ENCODE results near the gene NR5A2.

The NR5A2 gene

DNA sequence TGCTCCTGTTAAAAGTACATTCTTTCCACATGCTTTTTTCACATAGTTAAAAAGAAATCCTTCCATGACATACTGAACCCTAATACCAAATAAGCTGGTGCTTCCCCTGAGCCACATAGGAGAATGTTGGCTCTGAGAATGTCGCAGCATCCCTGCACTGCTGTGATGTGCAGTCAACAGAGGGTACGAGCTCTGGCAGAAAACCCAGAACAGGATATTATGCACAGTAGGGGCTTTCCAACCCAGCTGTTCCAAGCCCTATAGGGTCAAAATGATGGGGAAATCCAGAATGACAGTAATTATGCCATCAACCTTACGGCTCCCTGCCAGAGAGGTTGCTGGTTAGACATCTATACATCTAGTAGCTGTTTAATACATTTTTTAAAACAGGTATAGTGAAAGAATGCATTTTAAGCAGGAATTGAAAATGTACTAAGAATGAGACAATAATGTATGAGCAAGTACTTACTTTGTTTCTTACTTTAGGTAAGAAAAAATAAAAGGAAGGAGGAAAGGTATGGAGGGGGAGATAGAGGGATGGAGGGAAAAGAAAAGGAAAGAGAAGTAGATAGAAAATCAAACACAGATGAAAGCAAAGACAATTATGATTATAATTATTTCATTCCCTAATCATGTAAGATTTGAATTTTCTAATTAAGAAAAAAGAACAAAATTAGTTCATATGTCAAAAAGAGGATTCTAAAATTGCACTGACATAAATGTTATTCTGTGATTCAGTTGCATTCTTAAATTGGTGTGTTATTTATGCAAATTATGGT is 126.0 kb downstream of the NR5A2 start:
- Histone ChIP-seq H3K36me3 (replicated peaks) (no peaks in the 10 kb centered on the region), H3K27me3 (replicated peaks) (no peaks in the 10 kb centered on the region), H3K27ac (no peak overlapping the region), H3K4me3 (ENCODE audit: low read depth, low read length) (no peak overlapping the region)
- no peak for TF ChIP-seq CTCF (IDR thresholded peaks at IDR 0.05; ENCODE audit: low read depth, low read length, missing control alignments)
- no peak for DNase-seq
- in situ Hi-C loops (cut with HindIII; ENCODE audit: low pct_ligation_motif_present, low sequenced_read_pairs) = no loop called here

DNA sequence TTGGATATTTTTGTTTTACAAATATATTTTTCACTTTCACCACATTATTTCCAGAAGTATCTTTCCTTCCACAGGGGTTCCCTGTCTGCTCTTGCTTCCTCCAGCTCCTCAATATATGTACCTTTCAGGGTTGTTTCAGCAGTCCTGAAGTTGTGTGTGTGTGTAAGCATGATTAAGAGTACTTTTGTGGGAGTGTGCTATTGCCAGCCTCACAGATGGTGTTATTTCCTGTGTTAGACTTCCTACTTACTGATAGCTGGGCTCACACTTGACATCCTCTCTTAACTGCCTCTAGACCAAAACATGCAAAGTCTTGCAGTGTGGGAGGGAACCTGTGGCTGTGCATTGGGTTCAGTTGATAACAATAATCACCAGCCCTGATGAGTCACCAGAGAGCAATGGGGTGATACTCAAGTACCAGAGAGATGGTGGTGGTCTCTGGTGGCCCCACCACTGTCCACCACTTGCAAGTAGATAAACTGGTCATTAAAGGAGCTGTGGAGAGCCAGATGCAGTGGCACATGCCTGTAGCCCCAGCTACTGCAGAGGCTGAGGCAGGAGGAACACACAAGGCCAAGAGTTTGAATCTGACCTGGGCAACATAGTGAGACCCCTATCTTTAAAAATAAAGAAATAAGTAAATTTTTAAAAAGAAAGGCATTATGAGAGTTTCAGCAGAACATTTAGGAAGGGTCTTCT is 126.7 kb downstream of the NR5A2 start:
- no peak for DNase-seq
- in situ Hi-C loops (cut with HindIII; ENCODE audit: low pct_ligation_motif_present, low sequenced_read_pairs) = no loop called here
- H3K36me3 ChIP-seq (replicated peaks) = no peaks in the 10 kb centered on the region
- H3K27me3 ChIP-seq (replicated peaks) = no peaks in the 10 kb centered on the region
- H3K4me3 ChIP-seq (ENCODE audit: low read depth, low read length) = no peak overlapping the region
- no peak overlapping the region for H3K27ac ChIP-seq
- no peak for TF ChIP-seq CTCF (IDR thresholded peaks at IDR 0.05; ENCODE audit: low read depth, low read length, missing control alignments)

GRCh38 chr1:200157715-200158114 is 130.2 kb downstream of the NR5A2 start:
- TF ChIP-seq CTCF (IDR thresholded peaks at IDR 0.05; ENCODE audit: low read depth, low read length, missing control alignments) = no peak
- no peaks in the 10 kb centered on the region for H3K36me3 ChIP-seq (replicated peaks)
- no peak for DNase-seq
- H3K27me3 ChIP-seq (replicated peaks) = no peaks in the 10 kb centered on the region
- in situ Hi-C loops (cut with HindIII; ENCODE audit: low pct_ligation_motif_present, low sequenced_read_pairs) = no loop called here
- H3K4me3 ChIP-seq (ENCODE audit: low read depth, low read length) = no peak overlapping the region
- H3K27ac ChIP-seq = no peak overlapping the region

DNA sequence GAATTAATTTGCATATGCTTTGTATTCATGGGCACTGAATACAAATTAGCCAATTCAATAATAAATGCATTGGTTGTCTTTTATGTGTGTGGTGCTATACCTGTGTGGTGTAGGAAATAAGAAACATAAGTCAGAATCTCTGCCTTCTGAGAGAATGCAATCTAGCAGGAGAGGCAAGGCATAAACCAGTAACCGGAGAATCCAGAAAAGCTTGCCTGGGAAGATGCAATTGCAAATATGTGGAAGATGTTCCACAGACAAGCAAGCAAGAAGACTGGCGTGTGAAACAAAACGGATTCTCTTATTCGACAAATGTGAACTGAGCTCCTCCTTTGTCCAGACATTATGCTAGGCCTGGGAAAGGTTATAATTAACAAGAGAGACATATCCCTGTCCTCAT is 134.3 kb downstream of the NR5A2 start:
- in situ Hi-C loops (cut with HindIII; ENCODE audit: low pct_ligation_motif_present, low sequenced_read_pairs) = no loop called here
- H3K4me3 ChIP-seq (ENCODE audit: low read depth, low read length) = no peak overlapping the region
- no peaks in the 10 kb centered on the region for H3K27me3 ChIP-seq (replicated peaks)
- H3K27ac ChIP-seq = no peak overlapping the region
- TF ChIP-seq CTCF (IDR thresholded peaks at IDR 0.05; ENCODE audit: low read depth, low read length, missing control alignments) = no peak
- no peak for DNase-seq
- no peaks in the 10 kb centered on the region for H3K36me3 ChIP-seq (replicated peaks)

GRCh38 chr1:200162258-200162657 is 134.7 kb downstream of the NR5A2 start:
- Histone ChIP-seq H3K27me3 (replicated peaks) (no peaks in the 10 kb centered on the region), H3K36me3 (replicated peaks) (no peaks in the 10 kb centered on the region), H3K4me3 (ENCODE audit: low read depth, low read length) (no peak overlapping the region), H3K27ac (no peak overlapping the region)
- in situ Hi-C loops (cut with HindIII; ENCODE audit: low pct_ligation_motif_present, low sequenced_read_pairs) = no loop called here
- no peak for TF ChIP-seq CTCF (IDR thresholded peaks at IDR 0.05; ENCODE audit: low read depth, low read length, missing control alignments)
- no peak for DNase-seq
